Muscle of back (tissue), 13 donors: ENCODE results near the gene TMEM163. TPM values are rescaled to one million over a fixed set of nuclear protein-coding genes. Genes with fewer than 3 reads are reported as not detected.
"Not testable (repeated sequence)": the region's sequence is repeated elsewhere in the genome, so short reads cannot be mapped to it uniquely, and the experiment has no call there.

Experiments used
- DNase-seq, 3 donors: peaks; one replicate each; pipeline versions ENCODE4 v3.0.0 to v3.0.0-alpha.2; 2013
- long read RNA-seq, 9 donors: transcript quantifications; one replicate each; lab custom pipeline, GENCODE V29; 2026
- polyA plus RNA-seq, 10 donors: library from polyadenylated mRNA; unstranded; fragments of 120-200 nt; gene quantifications; one replicate each; pipeline ENCODE4 v1.2.1, GENCODE V29; 2013; ENCODE audit not compliant: insufficient read length in 10 of 10

TMEM163 gene
- polyA plus RNA-seq = 1 to 10 TPM in 4 of 10 donors, under 1 TPM in 6; 0.67 to 2.2 (median 0.96) TPM
- long read RNA-seq, donor 1 = 0 reads
- long read RNA-seq, donor 2 = 0 reads
- long read RNA-seq, donor 3 = 0 reads
- long read RNA-seq, donor 4 = 0 reads
- long read RNA-seq, donor 5, partial matches to known transcripts = 0 of 1 reads
- long read RNA-seq, donor 5, other reads (novel, unspliced or antisense) = 0 of 1 reads
- long read RNA-seq, donor 6 = 0 reads
- long read RNA-seq, donor 7 = 0 reads
- long read RNA-seq, donor 8 = 0 reads
- long read RNA-seq, donor 9 = 0 reads

- no peak for DNase-seq
Measured at GRCh38 chr2:134718817-134719814, at the start of gene TMEM163. Gene TMEM163, minus strand, starts transcription at chr2:134719000.

- DNase-seq = no peak
Measured at GRCh38 chr2:134766583-134766982, 47.8 kb upstream of the TMEM163 start.

- DNase-seq = no peak
Measured at GRCh38 chr2:134765987-134766386, 47.2 kb upstream of the TMEM163 start.

GRCh38 chr2:134764164-134764563, 45.4 kb upstream of the TMEM163 start:
- DNase-seq = no peak

- DNase-seq = no peak
Measured at GRCh38 chr2:134763164-134763710, 44.4 kb upstream of the TMEM163 start.

GRCh38 chr2:134762508-134762907, 43.7 kb upstream of the TMEM163 start:
- no peak for DNase-seq

- DNase-seq = no peak
Measured at GRCh38 chr2:134760385-134760784, 41.6 kb upstream of the TMEM163 start.

- DNase-seq = no peak
Measured at GRCh38 chr2:134758633-134759032, 39.8 kb upstream of the TMEM163 start.

GRCh38 chr2:134751981-134752380, 33.2 kb upstream of the TMEM163 start:
- not testable (repeated sequence) for DNase-seq

- no peak for DNase-seq
Measured at GRCh38 chr2:134745546-134745945, 26.7 kb upstream of the TMEM163 start.

- no peak for DNase-seq
Measured at GRCh38 chr2:134745023-134745422, 26.2 kb upstream of the TMEM163 start.

GRCh38 chr2:134739879-134740301, 21.1 kb upstream of the TMEM163 start:
- peak in 1 of 3 donors; percentile 26 for DNase-seq

GRCh38 chr2:134739236-134739878, 20.6 kb upstream of the TMEM163 start:
- DNase-seq = no peak

GRCh38 chr2:134738141-134738870, 19.5 kb upstream of the TMEM163 start:
- peak in 1 of 3 donors; percentile 22 for DNase-seq

- DNase-seq = no peak
Measured at GRCh38 chr2:134737671-134738070, 18.9 kb upstream of the TMEM163 start.

GRCh38 chr2:134736167-134736880, 17.5 kb upstream of the TMEM163 start:
- DNase-seq = peak in 1 of 3 donors; percentile 13

- no peak for DNase-seq
Measured at GRCh38 chr2:134728163-134728562, 9.4 kb upstream of the TMEM163 start.

GRCh38 chr2:134727385-134727784, 8.6 kb upstream of the TMEM163 start:
- DNase-seq = no peak

- DNase-seq = no peak
Measured at GRCh38 chr2:134726645-134727044, 7.8 kb upstream of the TMEM163 start.

- DNase-seq = no peak
Measured at GRCh38 chr2:134725876-134726275, 7.1 kb upstream of the TMEM163 start.
